ENCODE results near the gene IPO11. TPM values are rescaled to one million over a fixed set of nuclear protein-coding genes. Genes with fewer than 3 reads are reported as not detected.
A peak's percentile ranks its signal among the peaks of the same experiment; 100 is the strongest.

Gene IPO11
- total RNA-seq (2021) = 37.1 and 47.1 TPM in 2 replicates
- Bru-seq, nascent RNA = percentile 86 among the genes with signal in this experiment
- percentile 78 among the genes with signal in this experiment for BruChase-seq, experiment 1, labeled RNA remaining after a 2-hour chase
- percentile 65 among the genes with signal in this experiment for BruChase-seq, experiment 2, labeled RNA remaining after a 6-hour chase
- long read RNA-seq, full-length matches to known transcripts = 11 of 17 reads
- long read RNA-seq, partial matches to known transcripts = 0 of 17 reads
- long read RNA-seq, other reads (novel, unspliced or antisense) = 6 of 17 reads

DNA sequence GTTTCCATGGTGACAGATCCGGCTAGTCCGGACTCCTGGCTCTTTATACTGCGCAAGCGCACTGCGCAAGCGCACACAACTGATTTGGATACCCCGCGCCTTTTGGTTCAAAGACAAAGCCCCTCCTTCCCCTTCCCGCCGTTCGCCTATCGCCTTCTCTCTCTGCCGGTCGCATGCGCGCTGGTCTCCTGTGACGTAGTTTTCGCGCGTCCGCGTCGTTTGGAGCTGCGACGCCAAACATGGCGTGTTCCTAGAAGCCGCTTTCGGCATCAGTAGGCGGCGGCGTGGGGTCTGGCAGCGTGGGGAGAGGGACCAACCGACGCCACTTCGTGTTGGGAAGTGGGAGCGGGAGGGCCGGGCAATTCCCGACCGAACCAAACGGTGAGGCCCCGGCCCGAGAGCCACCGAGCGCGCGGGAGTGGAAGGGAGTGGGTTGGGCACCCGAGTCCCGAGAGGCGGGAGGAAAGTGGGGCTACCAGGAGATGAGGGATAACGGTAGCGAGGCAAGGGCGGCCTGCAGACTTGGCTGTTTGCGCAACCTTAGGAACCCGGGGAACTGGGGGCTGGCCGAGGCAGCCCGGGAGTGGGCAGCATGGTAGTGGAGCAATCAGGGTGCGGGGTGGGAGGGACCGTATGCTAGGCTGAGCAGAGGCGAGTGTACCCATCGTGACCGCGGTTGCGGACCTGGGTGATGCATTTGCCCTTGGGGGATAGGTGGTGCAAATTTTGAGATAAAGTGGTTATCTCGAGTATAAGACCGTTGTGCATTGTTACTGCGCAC lies at the start of gene IPO11:
IPO11 (plus strand) TSS at position 215 of the 781 bp plus-strand sequence. CDS start 24,517 bp downstream, outside the sequence.
- H3K4me1 ChIP-seq (replicated peaks; ENCODE audit: insufficient read depth) = peaks cover 17% of the 10 kb centered on the region
- TF ChIP-seq, protein P1, sequence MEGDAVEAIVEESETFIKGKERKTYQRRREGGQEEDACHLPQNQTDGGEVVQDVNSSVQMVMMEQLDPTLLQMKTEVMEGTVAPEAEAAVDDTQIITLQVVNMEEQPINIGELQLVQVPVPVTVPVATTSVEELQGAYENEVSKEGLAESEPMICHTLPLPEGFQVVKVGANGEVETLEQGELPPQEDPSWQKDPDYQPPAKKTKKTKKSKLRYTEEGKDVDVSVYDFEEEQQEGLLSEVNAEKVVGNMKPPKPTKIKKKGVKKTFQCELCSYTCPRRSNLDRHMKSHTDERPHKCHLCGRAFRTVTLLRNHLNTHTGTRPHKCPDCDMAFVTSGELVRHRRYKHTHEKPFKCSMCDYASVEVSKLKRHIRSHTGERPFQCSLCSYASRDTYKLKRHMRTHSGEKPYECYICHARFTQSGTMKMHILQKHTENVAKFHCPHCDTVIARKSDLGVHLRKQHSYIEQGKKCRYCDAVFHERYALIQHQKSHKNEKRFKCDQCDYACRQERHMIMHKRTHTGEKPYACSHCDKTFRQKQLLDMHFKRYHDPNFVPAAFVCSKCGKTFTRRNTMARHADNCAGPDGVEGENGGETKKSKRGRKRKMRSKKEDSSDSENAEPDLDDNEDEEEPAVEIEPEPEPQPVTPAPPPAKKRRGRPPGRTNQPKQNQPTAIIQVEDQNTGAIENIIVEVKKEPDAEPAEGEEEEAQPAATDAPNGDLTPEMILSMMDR (conservative IDR thresholded peaks at IDR 0.05) = no peak
- no peak for TF ChIP-seq EZH2 (IDR thresholded peaks at IDR 0.05; ENCODE audit: low read depth)
- DNase-seq = peak; percentile 96
- no peaks in the 10 kb centered on the region for H3K9me3 ChIP-seq (ENCODE audit: insufficient read depth, low read depth)
- H4K20me1 ChIP-seq (ENCODE audit: insufficient read depth) = peaks cover 20% of the 10 kb centered on the region
- BruUV-seq (replicated peaks) = no TSS peak
- H3K79me2 ChIP-seq (ENCODE audit: low read depth) = peaks cover 51% of the 10 kb centered on the region
- intact Hi-C loops (cut with micrococcal nuclease; ENCODE audit: unreplicated experiment) = loop anchor here (1.0 kb wide), 1 partner anchor 27 kb away; no protein-coding TSS in a partner anchor
- peak within 1 kb of the TSS; percentile 90 for H3K4me2 ChIP-seq
- no peaks in the 10 kb centered on the region for H3K36me3 ChIP-seq (ENCODE audit: low read depth)
- H2AFZ ChIP-seq = peak within 1 kb of the TSS; percentile 90
- no peaks in the 10 kb centered on the region for H3K9me2 ChIP-seq (ENCODE audit: insufficient read depth)
- CTCF ChIA-PET = no interaction called here
- H3K27ac ChIP-seq = peak within 1 kb of the TSS; percentile 33; the same call in 1 of the 2 replicates
- no peaks in the 10 kb centered on the region for H3F3A ChIP-seq (ENCODE audit: insufficient read depth, low read depth)
- no peaks in the 10 kb centered on the region for H3K27me3 ChIP-seq (ENCODE audit: insufficient read depth, low read depth)
- peak within 1 kb of the TSS; percentile 88 for H3K4me3 ChIP-seq
- POLR2A ChIA-PET (ENCODE audit: unreplicated experiment) = interaction anchor here (0.6 to 1.6 kb wide), 7 partner anchors 9 to 1429 kb away, joined by 3 to 55 read pairs (median 5); partner anchors contain the start of gene DIMT1

DNA sequence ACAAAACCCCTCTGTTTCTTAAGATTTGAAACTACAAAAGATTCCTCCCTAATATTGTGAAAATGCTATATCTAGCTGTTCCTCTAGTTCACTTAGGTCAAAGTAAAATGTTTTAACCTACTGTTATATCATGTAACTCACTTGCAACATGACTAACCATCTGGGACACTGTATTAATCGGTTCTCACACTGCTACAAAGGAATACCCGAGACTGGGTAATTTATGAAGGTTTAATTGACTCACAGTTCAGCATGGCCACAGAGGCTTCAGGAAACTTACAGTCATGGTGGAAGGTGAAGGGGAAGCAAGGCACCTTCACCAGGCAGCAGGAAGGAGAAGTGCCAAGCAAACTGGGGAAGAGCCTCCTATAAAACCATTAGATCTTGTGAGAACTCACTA lies 43.5 kb upstream of the IPO11 start:
- intact Hi-C loops (cut with micrococcal nuclease; ENCODE audit: unreplicated experiment) = no loop called here
- H3F3A ChIP-seq (ENCODE audit: insufficient read depth, low read depth) = no peaks in the 10 kb centered on the region
- ChIA-PET CTCF (no interaction called here), POLR2A (ENCODE audit: unreplicated experiment) (interaction anchor here (0.5 kb wide), 1 partner anchor 17 kb away, joined by 3 read pairs; no protein-coding TSS in a partner anchor)
- H2AFZ ChIP-seq = no peak overlapping the region
- BruUV-seq (replicated peaks) = no TSS peak
- no peaks in the 10 kb centered on the region for H3K9me2 ChIP-seq (ENCODE audit: insufficient read depth)
- H3K4me1 ChIP-seq (replicated peaks; ENCODE audit: insufficient read depth) = no peaks in the 10 kb centered on the region
- no peaks in the 10 kb centered on the region; the same call in 1 of the 2 replicates for H4K20me1 ChIP-seq (ENCODE audit: insufficient read depth)
- no peaks in the 10 kb centered on the region for H3K9me3 ChIP-seq (ENCODE audit: insufficient read depth, low read depth)
- H3K36me3 ChIP-seq (ENCODE audit: low read depth) = peaks cover 17% of the 10 kb centered on the region
- H3K27me3 ChIP-seq (ENCODE audit: insufficient read depth, low read depth) = no peaks in the 10 kb centered on the region
- no peak overlapping the region for H3K27ac ChIP-seq
- no peak for DNase-seq
- TF ChIP-seq EZH2 (IDR thresholded peaks at IDR 0.05; ENCODE audit: low read depth) = no peak
- TF ChIP-seq, protein P1 (conservative IDR thresholded peaks at IDR 0.05) = no peak
- H3K4me3 ChIP-seq = no peak overlapping the region
- no peak overlapping the region for H3K4me2 ChIP-seq
- H3K79me2 ChIP-seq (ENCODE audit: low read depth) = no peaks in the 10 kb centered on the region

DNA sequence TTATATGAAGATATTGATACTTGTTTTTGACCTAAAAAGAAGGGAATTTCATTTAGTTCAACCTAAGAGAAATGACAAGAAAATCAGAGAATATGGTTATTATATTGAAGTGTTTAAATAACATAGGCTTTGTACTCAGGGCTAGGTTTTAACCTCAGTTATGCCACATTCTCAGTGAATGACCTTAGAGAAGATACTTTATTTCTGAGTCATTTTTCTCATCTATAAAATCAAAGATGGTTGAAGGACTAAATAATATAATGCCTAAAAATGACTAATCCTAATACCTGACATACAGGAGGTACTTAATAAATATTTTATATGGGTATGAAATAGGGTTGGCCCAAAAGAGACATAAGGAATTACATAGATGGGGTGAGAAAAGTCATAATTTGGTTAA lies 41.2 kb upstream of the IPO11 start:
- no peaks in the 10 kb centered on the region for H3K9me2 ChIP-seq (ENCODE audit: insufficient read depth)
- no peak overlapping the region for H3K4me2 ChIP-seq
- H2AFZ ChIP-seq = no peak overlapping the region
- ChIA-PET CTCF (no interaction called here), POLR2A (ENCODE audit: unreplicated experiment) (no interaction called here)
- intact Hi-C loops (cut with micrococcal nuclease; ENCODE audit: unreplicated experiment) = no loop called here
- H3K27me3 ChIP-seq (ENCODE audit: insufficient read depth, low read depth) = no peaks in the 10 kb centered on the region
- DNase-seq = no peak
- H3F3A ChIP-seq (ENCODE audit: insufficient read depth, low read depth) = no peaks in the 10 kb centered on the region; the same call in 1 of the 2 replicates
- no peaks in the 10 kb centered on the region for H3K79me2 ChIP-seq (ENCODE audit: low read depth)
- TF ChIP-seq, protein P1 (conservative IDR thresholded peaks at IDR 0.05) = no peak
- TF ChIP-seq EZH2 (IDR thresholded peaks at IDR 0.05; ENCODE audit: low read depth) = no peak
- no TSS peak for BruUV-seq (replicated peaks)
- no peak overlapping the region for H3K27ac ChIP-seq
- H4K20me1 ChIP-seq (ENCODE audit: insufficient read depth) = no peaks in the 10 kb centered on the region
- peaks cover 15% of the 10 kb centered on the region for H3K4me1 ChIP-seq (replicated peaks; ENCODE audit: insufficient read depth)
- H3K4me3 ChIP-seq = no peak overlapping the region
- H3K9me3 ChIP-seq (ENCODE audit: insufficient read depth, low read depth) = no peaks in the 10 kb centered on the region
- peaks cover 28% of the 10 kb centered on the region for H3K36me3 ChIP-seq (ENCODE audit: low read depth)
